Measurements from ENCODE around the gene HOXB5.

DNA sequence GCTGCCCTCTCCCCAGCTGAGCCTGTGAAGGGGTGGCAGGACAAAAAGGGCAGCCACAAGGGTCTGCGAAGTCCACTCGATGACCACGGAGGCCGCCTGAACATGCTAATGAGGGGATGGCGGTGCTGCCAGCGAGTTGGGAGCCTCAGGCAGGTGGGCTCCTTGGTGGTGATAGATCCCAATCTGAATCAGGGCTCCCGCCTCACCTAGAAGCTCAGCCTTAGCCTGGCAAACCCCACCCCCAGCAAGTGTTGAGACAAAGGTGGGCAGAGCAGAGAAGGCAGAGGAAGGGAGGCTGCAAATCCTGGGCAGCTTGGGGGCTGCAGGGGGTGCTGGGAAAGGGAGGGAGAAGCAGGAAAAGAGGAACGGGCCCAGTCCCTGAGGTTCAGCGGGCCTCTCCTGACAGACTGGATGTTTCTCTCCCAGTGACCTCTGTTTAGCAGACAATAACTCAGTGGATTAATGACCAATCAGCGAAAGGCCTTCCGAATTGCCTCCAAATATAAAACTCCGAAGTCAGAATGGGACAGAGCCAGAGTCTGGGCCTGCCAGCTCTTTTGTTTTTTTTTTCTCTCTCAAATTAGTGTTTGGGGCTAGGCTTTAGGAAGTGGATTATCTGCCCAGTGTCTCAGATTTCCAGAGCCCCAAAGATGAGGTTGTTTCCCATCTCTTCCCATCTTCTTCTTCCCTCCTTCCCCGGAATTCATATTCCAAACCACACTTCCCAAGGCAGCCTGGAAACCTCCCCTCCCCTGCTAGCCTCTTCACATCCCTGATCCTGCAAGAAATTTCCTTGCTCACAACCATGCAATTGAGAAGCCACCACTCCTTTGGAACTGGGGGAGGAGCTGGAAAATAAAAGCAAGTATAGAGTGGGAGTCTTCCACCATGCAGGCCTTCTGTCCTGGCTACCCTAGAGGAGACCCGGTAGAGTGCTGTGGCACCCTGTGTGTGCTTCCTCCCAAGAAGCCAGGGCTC lies 33.5 kb downstream of the HOXB5 start:
- TF ChIP-seq, protein P1, sequence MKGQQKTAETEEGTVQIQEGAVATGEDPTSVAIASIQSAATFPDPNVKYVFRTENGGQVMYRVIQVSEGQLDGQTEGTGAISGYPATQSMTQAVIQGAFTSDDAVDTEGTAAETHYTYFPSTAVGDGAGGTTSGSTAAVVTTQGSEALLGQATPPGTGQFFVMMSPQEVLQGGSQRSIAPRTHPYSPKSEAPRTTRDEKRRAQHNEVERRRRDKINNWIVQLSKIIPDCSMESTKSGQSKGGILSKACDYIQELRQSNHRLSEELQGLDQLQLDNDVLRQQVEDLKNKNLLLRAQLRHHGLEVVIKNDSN (IDR thresholded peaks at IDR 0.05; ENCODE audit: borderline replicate concordance, extremely low read length, insufficient read depth, low read depth, low read length) = no peak
- TF ChIP-seq, protein P2, sequence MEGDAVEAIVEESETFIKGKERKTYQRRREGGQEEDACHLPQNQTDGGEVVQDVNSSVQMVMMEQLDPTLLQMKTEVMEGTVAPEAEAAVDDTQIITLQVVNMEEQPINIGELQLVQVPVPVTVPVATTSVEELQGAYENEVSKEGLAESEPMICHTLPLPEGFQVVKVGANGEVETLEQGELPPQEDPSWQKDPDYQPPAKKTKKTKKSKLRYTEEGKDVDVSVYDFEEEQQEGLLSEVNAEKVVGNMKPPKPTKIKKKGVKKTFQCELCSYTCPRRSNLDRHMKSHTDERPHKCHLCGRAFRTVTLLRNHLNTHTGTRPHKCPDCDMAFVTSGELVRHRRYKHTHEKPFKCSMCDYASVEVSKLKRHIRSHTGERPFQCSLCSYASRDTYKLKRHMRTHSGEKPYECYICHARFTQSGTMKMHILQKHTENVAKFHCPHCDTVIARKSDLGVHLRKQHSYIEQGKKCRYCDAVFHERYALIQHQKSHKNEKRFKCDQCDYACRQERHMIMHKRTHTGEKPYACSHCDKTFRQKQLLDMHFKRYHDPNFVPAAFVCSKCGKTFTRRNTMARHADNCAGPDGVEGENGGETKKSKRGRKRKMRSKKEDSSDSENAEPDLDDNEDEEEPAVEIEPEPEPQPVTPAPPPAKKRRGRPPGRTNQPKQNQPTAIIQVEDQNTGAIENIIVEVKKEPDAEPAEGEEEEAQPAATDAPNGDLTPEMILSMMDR (IDR thresholded peaks at IDR 0.05 in 2 of 3, conservative IDR thresholded peaks at IDR 0.05 in 1 of 3; ENCODE audit: control insufficient read depth in 2 of 3, extremely low read depth in 1 of 3, insufficient read depth in 1 of 3, low read depth in 3 of 3, low read length in 3 of 3) = no peak
- TF ChIP-seq NBN (IDR thresholded peaks at IDR 0.05) = no peak

Data from GM12878 (cell line).